Superior temporal gyrus (tissue), 1 donor: ENCODE measurements around the gene UBL5.
"Not testable (repeated sequence)": the region's sequence is repeated elsewhere in the genome, so short reads cannot be mapped to it uniquely, and the experiment has no call there.

Experiments
- DNase-seq: peaks from one replicate; pipeline ENCODE4 v3.0.0-alpha.2; 2016; ENCODE audit errors: extremely low spot score

Gene UBL5

DNA sequence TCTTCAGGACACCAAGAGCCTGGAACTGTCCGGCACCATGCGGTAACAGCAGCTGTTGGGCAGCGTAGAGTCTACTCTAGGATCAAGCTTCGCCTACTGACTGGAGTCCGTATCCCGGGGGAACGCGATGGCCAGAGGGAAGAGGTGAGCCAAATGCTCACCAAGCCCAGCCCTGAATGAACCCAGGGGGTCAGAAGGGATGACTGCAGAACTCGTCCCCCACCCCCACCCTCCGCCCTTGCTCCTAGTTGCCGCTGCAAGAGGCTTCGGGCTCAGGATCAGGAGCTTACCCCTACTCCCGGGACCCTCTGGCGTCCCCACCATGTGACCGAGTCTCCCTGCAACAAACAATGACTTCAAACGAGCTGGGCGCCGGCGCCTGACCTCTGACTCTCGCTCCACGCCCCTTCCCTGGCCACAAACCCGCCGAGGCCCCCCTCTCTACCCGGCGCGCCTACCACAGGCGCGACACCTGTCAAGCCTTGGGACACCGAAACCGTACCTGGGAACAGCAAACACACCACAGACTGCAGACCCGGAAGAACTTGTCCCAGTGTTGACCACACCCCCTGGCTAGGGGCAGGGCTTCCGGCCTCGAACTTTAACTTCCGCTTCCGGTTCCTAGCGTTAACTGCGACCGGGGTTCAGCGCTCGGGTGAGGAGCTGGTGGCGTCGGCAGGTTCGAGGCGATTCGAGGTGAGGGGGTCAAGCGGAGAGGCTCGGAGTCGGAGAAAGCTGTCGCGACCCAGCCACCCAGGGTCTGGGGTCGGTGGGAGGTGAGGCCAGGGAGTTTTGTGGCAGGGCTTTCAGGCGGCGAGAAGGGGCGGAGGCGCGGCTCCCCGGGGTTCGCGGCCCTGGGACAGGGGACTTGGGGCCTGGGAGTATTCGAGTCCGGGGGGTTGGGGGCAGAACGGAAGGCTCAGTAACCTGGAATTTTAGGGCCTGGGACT, at the start of gene UBL5:
UBL5 (plus strand) TSS at position 630 of the 950 bp plus-strand sequence. CDS start 420 bp downstream, outside the sequence.
- DNase-seq = peak; percentile 97

DNA sequence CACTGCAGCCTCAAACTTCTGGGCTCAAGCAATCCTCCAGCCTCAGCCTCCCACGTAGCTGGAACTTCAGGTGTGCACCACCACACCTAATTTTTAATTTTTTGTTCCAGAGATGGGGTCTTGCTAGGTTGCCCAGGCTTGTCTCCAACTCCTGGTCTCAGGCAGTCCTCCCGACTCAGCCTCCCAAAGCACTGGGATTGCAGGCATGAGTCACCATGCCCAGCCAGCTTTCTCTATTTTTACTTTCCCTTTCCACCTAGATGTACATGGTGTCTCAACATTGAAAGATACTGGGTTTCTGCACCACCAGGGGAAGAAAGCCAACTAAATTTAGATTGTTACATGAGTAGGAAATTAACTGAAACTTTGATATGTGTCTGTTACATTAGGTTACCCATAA, 45.4 kb upstream of the UBL5 start:
- DNase-seq = no peak

DNA sequence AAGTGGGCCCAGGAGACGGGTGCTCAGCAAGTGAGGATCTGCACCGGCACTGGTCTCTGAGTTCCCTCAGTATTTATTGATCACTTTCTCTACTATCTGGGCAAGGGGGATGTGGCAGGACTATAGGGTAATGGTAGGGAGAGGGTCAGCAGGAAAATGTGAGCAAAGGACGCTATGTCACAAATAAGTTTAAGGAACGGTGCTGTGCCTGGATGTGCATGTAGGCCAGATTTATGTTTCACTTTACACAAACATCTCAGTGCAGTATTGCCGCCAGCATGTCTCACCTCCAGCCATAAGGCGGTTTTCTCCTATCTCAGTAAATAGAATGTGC, 43.6 kb upstream of the UBL5 start:
- DNase-seq = not testable (repeated sequence)

DNA sequence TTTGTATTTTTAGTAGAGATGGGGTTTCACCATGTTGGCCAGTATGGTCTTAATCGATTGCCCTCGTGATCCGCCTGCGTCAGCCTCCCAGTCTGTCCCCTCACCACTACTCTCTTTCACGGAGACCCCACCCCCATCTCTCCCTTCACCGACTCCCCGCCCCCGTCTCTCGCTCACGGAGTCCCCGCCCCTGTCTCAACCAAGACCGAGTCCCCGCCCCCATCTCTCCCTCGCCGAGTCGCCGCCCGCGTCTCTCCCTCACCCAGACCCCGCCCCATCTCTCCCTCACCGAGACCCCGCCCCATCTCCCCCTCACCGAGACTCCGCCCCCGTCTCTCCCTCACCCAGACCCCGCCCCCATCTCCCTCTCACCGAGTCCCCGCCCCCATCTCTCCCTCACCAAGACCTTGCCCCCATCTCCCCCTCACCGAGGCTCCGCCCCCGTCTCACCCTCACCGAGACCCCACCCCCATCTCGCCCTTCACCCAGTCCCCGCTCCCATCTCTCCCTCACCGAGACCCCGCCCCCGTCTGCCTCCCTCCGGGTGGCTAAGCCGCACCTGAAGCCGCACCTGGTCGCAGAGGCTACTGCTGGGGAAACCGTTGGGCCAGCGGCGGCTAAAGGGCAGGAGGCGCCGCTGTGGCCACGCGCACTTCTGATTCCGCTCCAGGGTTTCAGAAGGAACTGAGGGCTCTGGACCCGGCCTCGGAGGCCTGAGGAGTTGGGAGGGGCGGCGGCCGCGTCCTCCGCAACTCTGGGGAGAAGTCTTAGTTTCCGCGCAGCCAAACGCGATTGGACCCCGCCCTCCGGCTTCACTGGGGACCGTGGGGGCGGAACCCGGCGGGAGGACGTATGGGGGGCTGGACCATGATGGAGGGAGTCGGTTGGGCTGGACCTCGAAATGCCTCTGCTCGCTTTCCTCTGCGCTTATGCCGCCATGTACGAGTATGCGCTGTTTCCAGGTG, 42.1 kb upstream of the UBL5 start:
- peak; percentile 63 for DNase-seq

DNA sequence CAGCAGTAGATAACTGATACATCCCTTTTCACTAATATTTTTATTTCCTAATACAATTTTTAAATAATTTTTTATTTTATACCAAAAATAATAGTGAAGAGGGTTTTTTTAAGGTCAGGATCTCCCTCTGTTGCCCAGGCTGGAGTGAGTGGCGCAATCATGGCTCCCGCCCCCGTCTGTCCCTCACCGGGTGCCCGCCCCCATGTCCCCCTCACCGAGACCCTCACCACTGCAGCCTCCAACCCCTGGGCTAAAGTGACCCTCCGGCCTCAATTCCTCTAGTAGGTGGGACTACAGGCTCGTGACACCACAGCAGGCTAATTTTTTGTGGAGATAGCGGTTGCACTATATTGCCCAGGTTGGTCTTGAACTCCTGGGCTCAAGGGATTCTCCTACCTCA, 41.4 kb upstream of the UBL5 start:
- no peak for DNase-seq

- no peak for DNase-seq
Observed at GRCh38 chr19:9786819-9787218, 40.9 kb upstream of the UBL5 start.

- not testable (repeated sequence) for DNase-seq
Observed at GRCh38 chr19:9788604-9789003, 39.1 kb upstream of the UBL5 start.

GRCh38 chr19:9789066-9789465, 38.7 kb upstream of the UBL5 start:
- DNase-seq = no peak

GRCh38 chr19:9789579-9789978, 38.1 kb upstream of the UBL5 start:
- not testable (repeated sequence) for DNase-seq

DNA sequence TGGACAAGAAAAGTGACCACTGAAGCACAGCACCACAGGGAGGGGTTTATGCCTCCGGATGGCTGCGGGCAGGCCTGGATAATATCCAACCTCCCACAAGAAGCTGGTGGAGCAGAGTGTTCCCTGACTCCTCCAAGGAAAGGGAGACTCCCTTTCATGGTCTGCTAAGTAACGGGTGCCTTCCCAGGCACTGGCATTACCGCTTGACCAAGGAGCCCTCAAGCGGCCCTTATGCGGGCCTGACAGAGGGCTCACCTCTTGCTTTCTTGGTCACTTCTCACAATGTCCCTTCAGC, 36.7 kb upstream of the UBL5 start:
- DNase-seq = not testable (repeated sequence)

DNA sequence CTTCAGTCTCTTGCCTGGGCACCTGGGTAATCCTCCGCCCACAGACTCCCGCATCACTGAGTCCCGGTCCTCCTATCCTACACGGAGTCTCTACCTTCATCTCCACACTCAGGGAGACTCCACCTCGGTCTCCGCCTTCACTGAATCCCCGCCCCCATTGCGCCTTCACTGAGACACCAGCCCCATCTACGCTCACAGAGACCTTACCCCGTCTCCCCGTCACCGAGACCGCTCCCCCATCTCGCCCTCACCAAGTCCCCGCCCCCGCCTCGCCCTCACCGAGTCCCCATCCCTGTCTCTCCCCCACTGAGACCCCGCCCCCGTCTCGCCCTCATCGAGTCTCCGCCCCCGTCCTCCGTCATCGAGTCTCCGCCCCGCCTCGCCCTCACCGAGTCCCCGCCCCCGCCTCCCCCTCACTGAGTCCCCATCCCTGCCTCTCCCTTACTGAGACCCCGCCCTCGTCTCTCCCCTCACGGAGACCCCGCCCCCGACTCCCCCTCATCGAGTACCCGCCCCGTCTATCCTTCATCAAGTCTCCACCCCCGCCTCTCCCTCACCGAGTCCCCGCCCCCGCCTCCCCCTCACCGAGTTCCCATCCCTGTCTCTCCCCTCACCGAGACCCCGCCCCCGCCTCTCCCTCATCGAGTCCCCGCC, 36.0 kb upstream of the UBL5 start:
- DNase-seq = peak; percentile 74

- DNase-seq = peak; percentile 66
Observed at GRCh38 chr19:9792206-9793070, 35.3 kb upstream of the UBL5 start.

- no peak for DNase-seq
Observed at GRCh38 chr19:9793071-9793591, 34.6 kb upstream of the UBL5 start.

GRCh38 chr19:9796113-9796773, 31.5 kb upstream of the UBL5 start:
- DNase-seq = peak; percentile 95

DNA sequence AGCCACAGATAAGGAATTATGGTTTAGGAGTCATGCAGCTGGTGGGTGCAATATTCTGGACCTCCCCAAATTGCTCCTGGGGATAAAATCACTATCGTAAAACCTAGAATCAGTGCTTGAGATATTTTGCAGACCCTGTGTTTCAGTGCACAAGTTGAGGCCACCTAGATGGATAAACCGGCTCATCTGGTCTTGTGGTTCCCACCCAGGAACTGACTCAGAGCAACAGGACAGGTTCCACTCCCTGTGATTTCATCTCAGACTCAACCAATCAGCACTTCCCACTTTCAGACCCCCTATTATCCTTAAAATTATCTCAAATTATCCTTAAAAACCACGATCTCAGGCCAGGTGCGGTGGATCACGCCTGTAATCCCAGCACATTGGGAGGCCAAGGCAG, 29.8 kb upstream of the UBL5 start:
- no peak for DNase-seq

DNA sequence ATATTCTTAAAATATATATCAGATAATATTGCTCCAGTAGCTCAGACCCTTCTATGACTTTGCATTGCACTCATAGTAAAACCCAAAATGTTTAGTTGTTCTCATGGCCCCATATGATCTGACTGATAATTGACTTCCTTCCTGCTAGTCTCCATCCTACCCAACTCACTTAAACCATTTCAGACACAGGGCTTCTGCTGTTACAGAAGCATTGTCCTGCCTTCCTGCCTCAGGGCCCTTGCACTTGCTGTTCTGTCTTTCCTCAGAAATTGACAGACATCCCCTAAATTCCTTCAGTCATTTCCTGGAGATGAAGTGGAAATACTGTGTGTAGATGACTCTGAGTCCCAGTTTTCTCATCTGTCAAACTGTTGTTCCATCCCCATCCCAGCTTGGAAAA, 28.6 kb upstream of the UBL5 start:
- no peak for DNase-seq

DNA sequence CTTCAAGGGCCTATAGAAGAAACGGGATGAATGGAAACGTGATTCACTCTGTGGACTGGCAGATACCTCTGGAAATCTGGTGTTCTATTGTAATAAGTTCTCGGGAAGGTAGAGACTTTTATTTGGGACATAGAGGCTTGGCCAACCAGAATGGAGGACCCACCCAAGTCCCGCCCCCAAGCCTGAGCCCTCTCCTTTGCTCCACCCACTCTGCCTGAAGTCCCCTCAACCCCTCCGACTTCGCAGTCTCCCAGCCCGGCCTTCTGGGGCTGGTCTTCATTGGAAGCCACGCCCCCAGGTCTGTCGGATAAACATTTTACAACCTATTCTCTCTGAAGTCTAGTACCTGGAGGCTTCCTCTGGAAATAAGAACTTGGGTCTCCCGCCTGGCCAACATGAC, 25.7 kb upstream of the UBL5 start:
- DNase-seq = no peak

GRCh38 chr19:9806803-9807202, 20.9 kb upstream of the UBL5 start:
- no peak for DNase-seq

DNA sequence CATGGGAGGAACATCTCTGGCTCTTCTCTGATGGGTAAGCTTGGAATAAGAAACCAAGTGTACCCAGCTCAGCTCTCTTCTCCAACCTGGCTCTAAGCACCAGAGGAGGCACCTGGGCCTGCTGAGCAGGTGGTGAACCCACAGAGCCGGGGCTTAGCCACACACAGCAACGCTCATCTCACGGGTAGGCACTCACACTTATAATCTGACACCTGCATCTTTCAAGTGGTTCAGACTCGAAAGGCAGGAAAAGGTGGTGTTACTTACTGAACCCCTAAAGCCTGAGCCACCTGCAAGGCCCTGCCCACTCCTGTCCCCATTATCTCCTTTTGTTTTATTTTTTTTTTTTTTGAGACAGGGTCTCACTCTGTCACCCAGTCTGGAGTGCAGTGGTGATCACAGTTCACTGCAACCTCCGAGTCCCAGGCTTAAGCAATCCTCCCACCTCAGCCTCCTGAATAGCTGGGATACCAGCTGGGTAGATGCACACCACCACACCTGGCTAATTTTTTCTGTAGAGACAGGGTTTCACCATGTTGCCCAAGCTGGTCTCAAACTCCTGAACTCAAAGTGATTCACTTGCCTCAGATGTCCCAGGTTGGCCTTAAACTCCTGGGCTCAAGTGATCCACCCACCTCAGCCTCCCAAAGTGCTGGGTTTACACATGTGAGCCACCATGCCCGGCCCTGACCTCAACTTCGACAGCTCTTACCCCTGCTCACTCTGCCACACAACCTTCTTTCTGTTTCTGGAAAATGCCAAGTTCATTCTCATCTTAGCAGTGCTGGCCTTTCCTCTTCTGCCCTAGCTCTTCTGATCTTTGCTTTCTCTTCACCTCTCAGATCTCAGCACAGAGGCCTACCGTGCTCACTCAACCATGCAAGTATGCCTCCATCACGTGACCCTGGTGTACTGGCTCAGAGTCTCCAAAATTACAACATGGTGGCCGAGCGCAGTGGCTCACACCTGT, 18.6 kb upstream of the UBL5 start:
- DNase-seq = no peak
